GM19239 (cell line): Measurements from ENCODE around the gene CABP4.

Source experiments
- DNase-seq: peaks from one replicate; pipeline ENCODE4 v3.0.0; 2011; ENCODE audit warnings: low spot score; ENCODE audit not compliant: insufficient read length
- FAIRE-seq: peaks from 2 replicates; lab custom pipeline; 2011; peaks lifted over from hg19 to GRCh38; lab: Jason Lieb, UNC

The CABP4 gene

GRCh38 chr11:67455054-67455453, at the start of gene CABP4:
CABP4 (plus strand) TSS chr11:67455354; CDS start chr11:67455424, 70 bp downstream.
- no peak for DNase-seq
- FAIRE-seq = no peak

GRCh38 chr11:67405688-67406339, 49.3 kb upstream of the CABP4 start:
- FAIRE-seq (no peak), DNase-seq (no peak)

GRCh38 chr11:67406420-67406968, 48.7 kb upstream of the CABP4 start:
- no peak for FAIRE-seq
- no peak for DNase-seq

GRCh38 chr11:67406969-67407687, 48.0 kb upstream of the CABP4 start:
- FAIRE-seq = peak; percentile 65
- DNase-seq = no peak

- DNase-seq (no peak), FAIRE-seq (no peak)
Measured at GRCh38 chr11:67407688-67408163, 47.4 kb upstream of the CABP4 start.

GRCh38 chr11:67408437-67409200, 46.5 kb upstream of the CABP4 start:
- no peak for DNase-seq
- peak; percentile 73 for FAIRE-seq

GRCh38 chr11:67409261-67409666, 45.9 kb upstream of the CABP4 start:
- FAIRE-seq (peak; percentile 98), DNase-seq (peak; percentile 88)

- FAIRE-seq = peak; percentile 86
Measured at GRCh38 chr11:67409781-67410368, 45.3 kb upstream of the CABP4 start.

DNA sequence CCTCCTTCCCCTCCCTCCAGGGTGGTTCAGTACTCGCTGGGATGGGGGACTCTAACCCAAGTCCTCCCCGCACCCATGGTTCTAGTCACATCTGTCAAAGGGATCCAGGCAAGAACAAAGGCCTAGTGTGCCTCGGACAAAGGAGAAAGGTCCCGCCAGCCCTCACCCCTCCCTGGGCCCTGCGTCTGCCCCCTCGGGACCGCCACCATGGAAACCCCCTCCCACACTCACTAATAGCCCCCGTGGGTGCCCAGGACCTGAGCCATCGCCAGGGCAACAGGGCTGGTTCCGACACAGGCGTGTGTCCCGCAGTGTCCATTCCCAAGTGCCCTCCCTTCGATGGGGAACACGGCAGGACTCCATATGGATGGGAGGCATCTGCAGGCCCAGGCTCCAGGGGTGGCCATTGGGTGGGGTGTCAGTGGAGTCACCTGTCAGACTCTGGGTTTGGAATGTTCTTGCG, 44.8 kb upstream of the CABP4 start:
- no peak for FAIRE-seq

More at GRCh38 chr11:67409781-67410368, 45.3 kb upstream of the CABP4 start:
- DNase-seq = no peak

DNA sequence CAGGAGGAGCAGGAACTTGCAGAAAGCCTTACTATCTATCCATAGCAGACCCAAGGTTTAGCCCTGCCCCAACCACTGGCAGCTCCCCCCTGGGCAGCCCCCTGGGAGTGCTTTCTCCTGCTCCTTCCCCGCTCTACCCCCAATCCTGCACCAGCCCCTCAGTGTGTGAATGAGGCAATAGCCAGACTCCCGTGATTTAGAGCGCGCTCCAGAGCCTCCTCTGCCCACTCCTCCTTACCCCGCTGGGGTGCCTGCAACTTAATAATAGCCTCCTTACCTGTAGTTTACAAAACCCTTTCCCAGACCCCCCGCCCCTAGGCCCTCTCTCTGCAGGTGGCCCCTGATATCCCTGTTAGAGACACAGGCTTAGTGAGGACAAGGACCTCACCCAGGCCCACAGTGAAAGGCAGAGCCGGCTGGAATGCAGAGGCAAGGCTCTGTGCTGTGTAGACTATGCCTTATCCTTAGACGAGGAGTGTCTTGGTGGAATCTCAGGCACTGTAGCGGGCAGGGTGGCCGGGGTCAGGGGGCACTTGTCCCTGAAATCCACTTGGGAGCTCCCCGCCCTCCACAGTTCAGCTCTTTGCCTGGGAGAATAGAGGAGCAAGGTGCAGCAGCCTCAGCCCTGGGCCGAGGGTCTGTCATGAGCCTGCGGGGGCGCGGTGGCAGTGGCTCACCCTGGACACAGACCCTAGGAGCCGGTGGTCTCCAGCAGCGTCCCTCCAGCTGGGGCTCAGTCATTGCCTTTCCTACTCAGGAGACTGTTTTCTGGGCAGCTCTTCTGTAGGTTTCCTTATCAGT, 44.0 kb upstream of the CABP4 start:
- FAIRE-seq (no peak), DNase-seq (no peak)

More for the DNA sequence above, 44.8 kb upstream of the CABP4 start:
- no peak for DNase-seq

GRCh38 chr11:67411785-67412152, 43.4 kb upstream of the CABP4 start:
- no peak for DNase-seq
- no peak for FAIRE-seq

- FAIRE-seq (no peak), DNase-seq (no peak)
Measured at GRCh38 chr11:67412495-67413179, 42.5 kb upstream of the CABP4 start.

DNA sequence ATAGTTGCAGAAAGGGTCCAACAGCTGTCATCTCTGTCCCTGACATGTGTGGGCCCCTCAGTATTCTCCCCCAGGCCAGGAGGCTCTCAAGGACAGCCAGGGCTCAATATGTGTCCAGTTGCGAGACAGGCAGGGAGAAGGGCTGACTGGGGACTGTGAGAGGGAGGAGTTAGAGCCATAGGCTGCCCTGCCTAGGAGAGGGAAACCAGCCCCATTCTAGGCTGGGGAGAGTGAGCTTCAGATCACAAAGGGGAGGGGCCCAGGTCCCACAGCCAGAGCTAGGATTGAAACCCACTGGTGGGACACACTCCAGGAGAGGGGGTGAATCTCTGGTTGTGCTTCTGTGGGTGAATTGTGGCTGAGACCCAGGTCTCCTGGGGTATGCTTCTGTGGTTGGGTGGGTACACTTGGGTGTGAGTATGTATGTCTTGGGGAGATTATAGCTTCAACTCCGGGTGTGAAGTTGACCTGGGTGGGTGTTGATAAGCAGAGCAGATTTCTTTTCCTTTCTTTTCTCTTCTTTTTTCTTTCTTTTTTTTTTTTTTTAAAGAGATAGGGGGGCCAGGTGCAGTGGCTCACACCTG, 41.8 kb upstream of the CABP4 start:
- FAIRE-seq = no peak
- no peak for DNase-seq

- FAIRE-seq = no peak
- no peak for DNase-seq
Measured at GRCh38 chr11:67415501-67416304, 39.5 kb upstream of the CABP4 start, which contains the start of gene CARNS1. CARNS1 (plus strand) TSS chr11:67415678; CDS start chr11:67416200, 522 bp downstream.

GRCh38 chr11:67416416-67417335, 38.5 kb upstream of the CABP4 start:
- no peak for FAIRE-seq
- DNase-seq = no peak

DNA sequence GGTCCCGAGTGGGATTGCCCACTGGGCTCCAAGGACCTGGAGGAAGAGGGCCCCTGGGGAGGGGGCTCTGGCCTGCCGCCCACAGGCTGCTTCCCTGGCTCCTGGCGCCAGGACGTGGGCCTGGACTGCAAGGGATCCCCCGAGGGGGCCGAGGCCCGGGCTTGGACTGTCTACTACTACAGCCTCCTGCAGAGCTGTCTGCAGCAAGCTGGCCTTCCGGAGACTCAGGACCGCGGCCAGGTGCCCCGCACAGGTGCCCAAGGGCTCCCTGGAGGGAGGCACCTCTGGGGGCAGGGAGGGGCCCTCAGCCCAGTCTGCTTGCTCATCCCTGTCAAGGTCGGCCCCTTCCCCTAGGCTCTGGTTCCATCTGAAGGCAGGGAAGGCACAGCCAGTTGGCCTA, 37.7 kb upstream of the CABP4 start:
- no peak for FAIRE-seq
- no peak for DNase-seq
